Measurements from ENCODE around the gene HOMER2. TPM values are rescaled to one million over a fixed set of nuclear protein-coding genes. Genes with fewer than 3 reads are reported as not detected.

The HOMER2 gene
- total and polyA plus RNA-seq, 4 donors, result 4.3 to 62.0 (median 23.6) TPM

GRCh38 chr15:82848241-82848993 is 104.1 kb downstream of the HOMER2 start:
- no peaks in the 10 kb centered on the region for H3K27me3 ChIP-seq (ENCODE audit: control insufficient read depth in 4 of 4, insufficient read depth in 4 of 4, low read length in 3 of 4)
- H3K27ac ChIP-seq (ENCODE audit: low read depth in 1 of 2, low read length in 2 of 2), result peak overlapping the region in 1 of 2 donors; percentile 11
- peaks cover 0 to 27% (median 11%) of the 10 kb centered on the region in 4 donors for H3K36me3 ChIP-seq (ENCODE audit: control insufficient read depth in 4 of 4, insufficient read depth in 3 of 4, low read depth in 1 of 4, low read length in 3 of 4)
- 75% methylated on average over 9 of the region's 9 CpGs for WGBS
- TF ChIP-seq MAX (IDR thresholded peaks at IDR 0.05) (no peak), HNF4A (conservative IDR thresholded peaks at IDR 0.05) (no peak), FOXA2 (IDR thresholded peaks at IDR 0.05) (no peak), RXRA (IDR thresholded peaks at IDR 0.05) (no peak), FOXA1 (IDR thresholded peaks at IDR 0.05) (no peak)
- no peak overlapping the region for H3K4me3 ChIP-seq (ENCODE audit: low read depth in 1 of 3, low read length in 3 of 3)
- no peak overlapping the region for H3K9ac ChIP-seq (ENCODE audit: low read depth in 1 of 2, low read length in 2 of 2)
- H3K4me1 ChIP-seq (ENCODE audit: control insufficient read depth in 4 of 4, insufficient read depth in 4 of 4, low read length in 3 of 4), result peaks cover 3 to 25% (median 19%) of the 10 kb centered on the region in 4 donors
- no peaks in the 10 kb centered on the region for H3K9me3 ChIP-seq (ENCODE audit: control insufficient read depth in 4 of 4, low read length in 3 of 4)
- no peak for DNase-seq (ENCODE audit: low spot score)

- peaks cover 3 to 20% (median 15%) of the 10 kb centered on the region in 4 donors for H3K4me1 ChIP-seq (ENCODE audit: control insufficient read depth in 4 of 4, insufficient read depth in 4 of 4, low read length in 3 of 4)
- 83% methylated on average over 8 of the region's 8 CpGs for WGBS
These were observed 104.8 kb downstream of the HOMER2 start for GRCh38 chr15:82847703-82848102.

More at GRCh38 chr15:82847703-82848102, 104.8 kb downstream of the HOMER2 start:
- no peaks in the 10 kb centered on the region for H3K27me3 ChIP-seq (ENCODE audit: control insufficient read depth in 4 of 4, insufficient read depth in 4 of 4, low read length in 3 of 4)
- H3K9me3 ChIP-seq (ENCODE audit: control insufficient read depth in 4 of 4, low read length in 3 of 4), result no peaks in the 10 kb centered on the region
- no peak for TF ChIP-seq FOXA2 (IDR thresholded peaks at IDR 0.05)
- no peak for TF ChIP-seq GABPA (IDR thresholded peaks at IDR 0.05 in 1 of 2, conservative IDR thresholded peaks at IDR 0.05 in 1 of 2)
- no peak for TF ChIP-seq FOXA1 (IDR thresholded peaks at IDR 0.05)
- no peak for TF ChIP-seq HNF4G (IDR thresholded peaks at IDR 0.05)
- TF ChIP-seq EGR1 (IDR thresholded peaks at IDR 0.05; ENCODE audit: low read depth in 2 of 2), result no peak
- no peak for TF ChIP-seq NR2F2 (IDR thresholded peaks at IDR 0.05)
- no peak for TF ChIP-seq RAD21 (IDR thresholded peaks at IDR 0.05)
- no peak for TF ChIP-seq ATF3 (IDR thresholded peaks at IDR 0.05)
- no peak for TF ChIP-seq ZBTB33 (IDR thresholded peaks at IDR 0.05)
- TF ChIP-seq REST (IDR thresholded peaks at IDR 0.05), result no peak
- no peak overlapping the region for H3K9ac ChIP-seq (ENCODE audit: low read depth in 1 of 2, low read length in 2 of 2)
- H3K36me3 ChIP-seq (ENCODE audit: control insufficient read depth in 4 of 4, insufficient read depth in 3 of 4, low read depth in 1 of 4, low read length in 3 of 4), result peaks cover 0 to 29% (median 14%) of the 10 kb centered on the region in 4 donors
- H3K27ac ChIP-seq (ENCODE audit: low read depth in 1 of 2, low read length in 2 of 2), result no peak overlapping the region
- no peak overlapping the region for H3K4me3 ChIP-seq (ENCODE audit: low read depth in 1 of 3, low read length in 3 of 3)
- no peak for DNase-seq (ENCODE audit: low spot score)
